HCEC 1CT (cell line): ENCODE results near the gene INO80D.
"Not testable (repeated sequence)": the region's sequence is repeated elsewhere in the genome, so short reads cannot be mapped to it uniquely, and the experiment has no call there.

ENCODE experiments used
- DNase-seq: peaks from one replicate; pipeline ENCODE4 v3.0.0-alpha.2; 2017

Gene INO80D

GRCh38 chr2:206023183-206023582, 62.8 kb downstream of the INO80D start:
- no peak for DNase-seq

GRCh38 chr2:206020171-206020570, 65.8 kb downstream of the INO80D start:
- no peak for DNase-seq

GRCh38 chr2:206015746-206016145, 70.2 kb downstream of the INO80D start:
- DNase-seq, result not testable (repeated sequence)

GRCh38 chr2:206011795-206012194, 74.2 kb downstream of the INO80D start:
- peak; percentile 5 for DNase-seq

GRCh38 chr2:206011018-206011614, 74.9 kb downstream of the INO80D start:
- DNase-seq, result no peak

GRCh38 chr2:206004004-206004693, 81.8 kb downstream of the INO80D start:
- DNase-seq, result peak; percentile 28

- no peak for DNase-seq
These were observed 83.5 kb downstream of the INO80D start for GRCh38 chr2:206002440-206002839.

- no peak for DNase-seq
These were observed 84.1 kb downstream of the INO80D start for GRCh38 chr2:206001912-206002311.

- no peak for DNase-seq
These were observed 85.2 kb downstream of the INO80D start for GRCh38 chr2:206000776-206001175.

GRCh38 chr2:205998583-205998982, 87.4 kb downstream of the INO80D start:
- no peak for DNase-seq

- DNase-seq, result no peak
These were observed 89.8 kb downstream of the INO80D start for GRCh38 chr2:205996161-205996560.

- DNase-seq, result no peak
These were observed 90.7 kb downstream of the INO80D start for GRCh38 chr2:205995260-205995659.

- no peak for DNase-seq
These were observed 91.6 kb downstream of the INO80D start for GRCh38 chr2:205994344-205994743.

GRCh38 chr2:205990104-205990503, 95.9 kb downstream of the INO80D start:
- DNase-seq, result no peak

GRCh38 chr2:205989271-205990071, 96.5 kb downstream of the INO80D start:
- no peak for DNase-seq

GRCh38 chr2:205988681-205989080, 97.3 kb downstream of the INO80D start:
- not testable (repeated sequence) for DNase-seq

- no peak for DNase-seq
These were observed 97.7 kb downstream of the INO80D start for GRCh38 chr2:205988274-205988673.

GRCh38 chr2:205986334-205986733, 99.6 kb downstream of the INO80D start:
- DNase-seq, result not testable (repeated sequence)

- DNase-seq, result no peak
These were observed 101.6 kb downstream of the INO80D start for GRCh38 chr2:205984381-205984780.

- DNase-seq, result no peak
These were observed 103.1 kb downstream of the INO80D start for GRCh38 chr2:205982776-205983327.

GRCh38 chr2:205978728-205979127, 107.2 kb downstream of the INO80D start:
- DNase-seq, result not testable (repeated sequence)

GRCh38 chr2:205977699-205978098, 108.3 kb downstream of the INO80D start:
- not testable (repeated sequence) for DNase-seq

GRCh38 chr2:205976934-205977659, 108.9 kb downstream of the INO80D start:
- not testable (repeated sequence) for DNase-seq
